Measurements from ENCODE around the gene CNKSR2.
A peak's percentile ranks its signal among the peaks of the same experiment; 100 is the strongest.

CNKSR2 gene

GRCh38 chrX:21374163-21374993 is at the start of gene CNKSR2:
Gene CNKSR2, plus strand, starts transcription at chrX:21374418. Its CDS starts 480 bp downstream, at chrX:21374898.
- no peak for FAIRE-seq

- no peak for FAIRE-seq
These were observed 19.5 kb upstream of the CNKSR2 start for GRCh38 chrX:21354725-21355124.

- FAIRE-seq, result no peak
These were observed 18.4 kb upstream of the CNKSR2 start for GRCh38 chrX:21355831-21356230.

- FAIRE-seq, result no peak
These were observed 4.6 kb upstream of the CNKSR2 start for GRCh38 chrX:21369613-21370012.

GRCh38 chrX:21373001-21373400 is 1.2 kb upstream of the CNKSR2 start:
- no peak for FAIRE-seq

- no peak for FAIRE-seq
These were observed 518 bp upstream of the CNKSR2 start for GRCh38 chrX:21373637-21374162.

GRCh38 chrX:21374994-21375707 is 933 bp downstream of the CNKSR2 start:
- no peak for FAIRE-seq

GRCh38 chrX:21375708-21376009 is 1.4 kb downstream of the CNKSR2 start:
- no peak for FAIRE-seq

- no peak for FAIRE-seq
These were observed 2.4 kb downstream of the CNKSR2 start for GRCh38 chrX:21376636-21377035.

GRCh38 chrX:21379991-21380390 is 5.8 kb downstream of the CNKSR2 start:
- FAIRE-seq, result no peak

GRCh38 chrX:21382715-21383114 is 8.5 kb downstream of the CNKSR2 start:
- FAIRE-seq, result no peak

GRCh38 chrX:21383546-21383945 is 9.3 kb downstream of the CNKSR2 start:
- FAIRE-seq, result no peak

GRCh38 chrX:21384178-21384577 is 10.0 kb downstream of the CNKSR2 start:
- FAIRE-seq, result no peak

GRCh38 chrX:21394792-21395191 is 20.6 kb downstream of the CNKSR2 start:
- no peak for FAIRE-seq

GRCh38 chrX:21398426-21398825 is 24.2 kb downstream of the CNKSR2 start:
- FAIRE-seq, result no peak

GRCh38 chrX:21400408-21401121 is 26.3 kb downstream of the CNKSR2 start:
- peak; percentile 91 for FAIRE-seq

- FAIRE-seq, result no peak
These were observed 34.1 kb downstream of the CNKSR2 start for GRCh38 chrX:21408307-21408706.

GRCh38 chrX:21408788-21409187 is 34.6 kb downstream of the CNKSR2 start:
- FAIRE-seq, result peak; percentile 43

GRCh38 chrX:21412029-21412428 is 37.8 kb downstream of the CNKSR2 start:
- no peak for FAIRE-seq

GRCh38 chrX:21412883-21413282 is 38.7 kb downstream of the CNKSR2 start:
- FAIRE-seq, result no peak

- FAIRE-seq, result no peak
These were observed 52.9 kb downstream of the CNKSR2 start for GRCh38 chrX:21427086-21427485.

- FAIRE-seq, result no peak
These were observed 62.8 kb downstream of the CNKSR2 start for GRCh38 chrX:21437036-21437435.

- no peak for FAIRE-seq
These were observed 64.6 kb downstream of the CNKSR2 start for GRCh38 chrX:21438792-21439191.
